GM18520 (cell line): ENCODE measurements around the gene NPTXR.

Experiments used
- ATAC-seq: cut with Tn5 transposase; IDR thresholded peaks from one replicate; pipeline ENCODE4 v1.9.1; 2021; ENCODE audit not compliant: unreplicated experiment

Gene NPTXR

GRCh38 chr22:38843657-38844314, at the start of gene NPTXR:
NPTXR (minus strand) TSS chr22:38844028.
- no peak for ATAC-seq

- no peak for ATAC-seq
These were observed 47.4 kb upstream of the NPTXR start for GRCh38 chr22:38891256-38891655.

GRCh38 chr22:38890377-38890776, 46.5 kb upstream of the NPTXR start:
- ATAC-seq = no peak

- ATAC-seq = no peak
These were observed 42.5 kb upstream of the NPTXR start for GRCh38 chr22:38886333-38886732.

- no peak for ATAC-seq
These were observed 39.3 kb upstream of the NPTXR start for GRCh38 chr22:38882972-38883622.

GRCh38 chr22:38881997-38882879, 38.4 kb upstream of the NPTXR start:
- ATAC-seq = no peak

GRCh38 chr22:38881464-38881871, 37.6 kb upstream of the NPTXR start:
- no peak for ATAC-seq

GRCh38 chr22:38879961-38880360, 36.1 kb upstream of the NPTXR start:
- ATAC-seq = no peak

GRCh38 chr22:38879108-38879729, 35.4 kb upstream of the NPTXR start:
- no peak for ATAC-seq

- no peak for ATAC-seq
These were observed 34.2 kb upstream of the NPTXR start for GRCh38 chr22:38878001-38878400.

GRCh38 chr22:38874529-38875222, 30.8 kb upstream of the NPTXR start:
- no peak for ATAC-seq

GRCh38 chr22:38873469-38874411, 29.9 kb upstream of the NPTXR start:
- peak; percentile 35 for ATAC-seq

GRCh38 chr22:38872831-38873248, 29.0 kb upstream of the NPTXR start:
- ATAC-seq = no peak

- ATAC-seq = peak; percentile 51
These were observed 28.5 kb upstream of the NPTXR start, which contains the start of gene CBX6 for GRCh38 chr22:38872172-38872830. CBX6 (minus strand) TSS chr22:38872216; CDS start chr22:38872190, 26 bp downstream.

- ATAC-seq = no peak
These were observed 27.7 kb upstream of the NPTXR start for GRCh38 chr22:38871360-38872171.

GRCh38 chr22:38870791-38871359, 27.0 kb upstream of the NPTXR start:
- ATAC-seq = no peak

- no peak for ATAC-seq
These were observed 26.5 kb upstream of the NPTXR start for GRCh38 chr22:38870312-38870741.

GRCh38 chr22:38869663-38870062, 25.8 kb upstream of the NPTXR start:
- no peak for ATAC-seq
